HepG2 (cell line): ENCODE results near the gene ATP11A. TPM values are rescaled to one million over a fixed set of nuclear protein-coding genes. Genes with fewer than 3 reads are reported as not detected.

Source experiments
- EP300 ChIP-seq, 3 experiments: sonication (generic) in 1 of 3; formaldehyde crosslinking in 1 of 3; IDR thresholded peaks; 2 replicates each; pipeline versions ENCODE4 v1.5.1 to v1.6.1; 2011 to 2020; ENCODE audit warnings: low read depth in 2 of 3, low read length in 2 of 3, borderline replicate concordance in 1 of 3, improper control_type of control experiment in 1 of 3, mild to moderate bottlenecking in 1 of 3, missing genetic modification reagents in 1 of 3, moderate library complexity in 1 of 3
- ERF ChIP-seq: IDR thresholded peaks from 2 replicates; pipeline ENCODE4 v1.6.1; 2018; ENCODE audit warnings: missing biosample characterization, missing genetic modification reagents
- GPN1 ChIP-seq: sonication (generic); formaldehyde crosslinking; IDR thresholded peaks from 2 replicates; pipeline ENCODE4 v1.5.1; 2020; ENCODE audit warnings: missing genetic modification reagents, borderline replicate concordance
- HMG20A ChIP-seq: IDR thresholded peaks from 2 replicates; pipeline ENCODE4 v1.6.1; 2016; ENCODE audit warnings: borderline replicate concordance
- HNRNPL ChIP-seq: fragments of 200-400 bp; formaldehyde crosslinking; IDR thresholded peaks from 2 replicates; pipeline ENCODE4 v1.6.1; 2017; ENCODE audit warnings: mild to moderate bottlenecking, low read depth, low read length
- KDM5A ChIP-seq: fragments of 200-600 bp; sonication (generic); IDR thresholded peaks from 2 replicates; pipeline ENCODE4 v1.7.0; 2018; ENCODE audit warnings: antibody characterized with exemption, mild to moderate bottlenecking, low read length, borderline replicate concordance
- NFATC3 ChIP-seq: sonication (generic); formaldehyde crosslinking; IDR thresholded peaks from 2 replicates; pipeline ENCODE4 v1.5.1; 2020; ENCODE audit warnings: mild to moderate bottlenecking, missing genetic modification reagents
- NPAS2 ChIP-seq: sonication (generic); formaldehyde crosslinking; IDR thresholded peaks from 2 replicates; pipeline ENCODE4 v1.8.0; 2022; ENCODE audit warnings: mild to moderate bottlenecking, missing genetic modification reagents, borderline replicate concordance
- RAD21 ChIP-seq: fragments of 450-650 bp; formaldehyde crosslinking; IDR thresholded peaks from 2 replicates; pipeline ENCODE4 v1.5.0; 2020; ENCODE audit warnings: mild to moderate bottlenecking
- SP5 ChIP-seq: IDR thresholded peaks from 2 replicates; pipeline ENCODE4 v1.6.1; 2016; ENCODE audit warnings: low read depth, borderline replicate concordance
- SRSF9 ChIP-seq: fragments of 200-400 bp; formaldehyde crosslinking; IDR thresholded peaks from 2 replicates; pipeline ENCODE4 v1.6.1; 2018; ENCODE audit warnings: borderline replicate concordance, mild to moderate bottlenecking, low read depth, low read length; ENCODE audit not compliant: insufficient read depth, poor library complexity, severe bottlenecking
- TGIF2 ChIP-seq: IDR thresholded peaks from 2 replicates; pipeline ENCODE4 v1.6.1; 2016; ENCODE audit warnings: control low read depth, missing compliant biosample characterization
- YEATS4 ChIP-seq: sonication (generic); formaldehyde crosslinking; IDR thresholded peaks from 2 replicates; pipeline ENCODE4 v1.4.0; 2020; ENCODE audit warnings: missing genetic modification reagents, borderline replicate concordance
- ZMYM2 ChIP-seq: sonication (generic); formaldehyde crosslinking; IDR thresholded peaks from 2 replicates; pipeline ENCODE4 v1.8.0; 2022; ENCODE audit warnings: mild to moderate bottlenecking, missing genetic modification reagents
- ZNF292 ChIP-seq: sonication (generic); formaldehyde crosslinking; IDR thresholded peaks from 2 replicates; pipeline ENCODE4 v1.8.1; 2022; ENCODE audit warnings: mild to moderate bottlenecking, low read depth, missing genetic modification reagents, borderline replicate concordance
- ZNF382 ChIP-seq: sonication (generic); formaldehyde crosslinking; IDR thresholded peaks from 2 replicates; pipeline ENCODE4 v1.5.0; 2020; ENCODE audit warnings: missing genetic modification reagents, mild to moderate bottlenecking, borderline replicate concordance
- ZNF670 ChIP-seq: sonication (generic); formaldehyde crosslinking; IDR thresholded peaks from 2 replicates; pipeline ENCODE4 v1.8.0; 2022; ENCODE audit warnings: mild to moderate bottlenecking, missing genetic modification reagents, borderline replicate concordance
- ZNF720 ChIP-seq: sonication (generic); formaldehyde crosslinking; IDR thresholded peaks from 2 replicates; pipeline ENCODE4 v1.4.0; 2020; ENCODE audit warnings: missing genetic modification reagents
- polyA plus RNA-seq, 8 experiments: library from polyadenylated mRNA; depleted of rRNA in 3 of 8; stranded (reverse) in 7 of 8; unstranded in 1 of 8; fragments of >200 nt; fragmentation: Illumina TruSeq in 4 of 8; extraction: Trizol in 4 of 8; gene quantifications; 2 replicates each; pipeline versions ENCODE4 v1.2.1 to v1.2.3, GENCODE V29; 2011 to 2016; ENCODE audit warnings: low read depth in 4 of 8, missing spikeins in 1 of 8, mixed read lengths in 1 of 8; ENCODE audit not compliant: insufficient read depth in 1 of 8
- total RNA-seq, 5 experiments: library from RNA; depleted of rRNA; stranded (reverse); fragments of >200 nt; fragmentation: Illumina TruSeq; extraction: Trizol; gene quantifications; 2 replicates each; pipeline ENCODE4 v1.2.3, GENCODE V29; 2016; ENCODE audit warnings: low read depth in 1 of 5
- TF ChIP-seq, protein P1 (sequence below): sonication (generic); formaldehyde crosslinking; conservative IDR thresholded peaks from 2 replicates; pipeline ENCODE4 v1.8.1; 2023; ENCODE audit warnings: missing genetic modification reagents
- TF ChIP-seq, protein P2 (sequence below): sonication (generic); formaldehyde crosslinking; IDR thresholded peaks from 2 replicates; pipeline ENCODE4 v1.5.1; 2020; ENCODE audit warnings: missing genetic modification reagents, mild to moderate bottlenecking, borderline replicate concordance

Gene ATP11A
- total and polyA plus RNA-seq, 2 of the 13 experiments (the other 11 are each of a cell fraction or from before 2014, with no cell fraction given), result 18.4 to 20.1 TPM

DNA sequence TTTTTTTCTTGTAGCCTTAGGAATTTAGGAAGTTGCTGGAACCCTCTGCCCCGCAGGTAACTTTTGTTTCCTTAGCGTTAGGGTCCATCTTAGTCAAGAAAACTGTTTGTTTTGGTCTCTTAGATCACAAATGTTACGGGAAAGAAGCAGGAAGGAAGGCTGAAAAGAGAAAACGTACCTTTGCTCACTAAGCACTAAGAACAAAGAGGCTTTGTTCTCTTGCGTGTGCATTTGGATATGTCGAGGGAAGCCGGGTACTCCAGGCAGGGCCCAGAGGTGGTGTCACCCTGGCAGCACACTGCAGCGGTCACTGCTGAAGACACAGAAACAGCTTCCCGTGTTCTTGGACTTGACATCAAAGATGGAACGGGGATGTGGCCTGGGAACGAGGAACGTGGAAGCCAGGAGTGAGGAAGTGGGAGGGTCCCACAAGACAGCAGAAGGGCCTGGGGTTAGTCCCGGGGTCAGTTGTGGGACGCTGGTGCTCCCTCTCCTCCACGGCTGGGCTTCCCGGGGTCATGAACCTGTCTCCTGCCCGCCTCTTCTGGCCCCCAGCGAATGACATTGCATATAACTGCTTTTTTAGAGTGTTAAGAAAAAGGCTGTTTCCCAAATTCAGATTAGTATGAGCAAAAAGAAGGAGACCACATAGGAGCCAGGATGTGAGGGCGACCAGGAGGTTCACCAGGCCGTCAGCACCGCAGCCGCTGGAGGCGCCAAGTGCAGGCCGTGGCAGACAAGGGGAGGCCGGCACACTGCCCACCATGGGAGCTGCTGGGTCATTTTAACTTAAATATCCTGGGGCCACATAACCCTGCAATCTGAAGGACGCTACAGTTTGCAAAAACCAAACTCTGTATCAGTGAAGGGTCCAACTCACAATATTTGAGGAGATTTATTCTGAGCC lies 31.6 kb downstream of the ATP11A start (continued):
- TF ChIP-seq SRSF9 (no peak), ZNF382 (CRISPR knock-in tag) (no peak), ZNF720 (CRISPR knock-in tag) (no peak), NPAS2 (no peak), RAD21 (CRISPR knock-in tag) (peak; percentile 15; the same call in 1 of the 2 replicates), HMG20A (CRISPR knock-in tag) (peak; percentile 45; the same call in 1 of the 2 replicates), EP300 (IDR thresholded peaks at IDR 0.05; ENCODE audit: low read depth in 2 of 2, low read length in 2 of 2) (peak in 1 of 2 experiments; percentile 66; a peak in 2 of 4 replicates), EP300 (CRISPR knock-in tag; IDR thresholded peaks at IDR 0.05; ENCODE audit: borderline replicate concordance) (peak; percentile 73; the same call in 1 of the 2 replicates), NFATC3 (CRISPR knock-in tag) (no peak), ERF (peak; percentile 69; the same call in 1 of the 2 replicates), GPN1 (CRISPR knock-in tag) (no peak), HNRNPL (0 out of 2 replicates have a peak, but pooled peaks have one; percentile 31), YEATS4 (CRISPR knock-in tag) (peak; percentile 66; the same call in 1 of the 2 replicates), KDM5A (no peak), TGIF2 (peak; percentile 11; the same call in 1 of the 2 replicates), ZNF670 (no peak), ZMYM2 (CRISPR knock-in tag) (no peak), ZNF292 (peak; percentile 53; the same call in 1 of the 2 replicates), SP5 (peak; percentile 10; the same call in 1 of the 2 replicates)
- TF ChIP-seq, protein P1, sequence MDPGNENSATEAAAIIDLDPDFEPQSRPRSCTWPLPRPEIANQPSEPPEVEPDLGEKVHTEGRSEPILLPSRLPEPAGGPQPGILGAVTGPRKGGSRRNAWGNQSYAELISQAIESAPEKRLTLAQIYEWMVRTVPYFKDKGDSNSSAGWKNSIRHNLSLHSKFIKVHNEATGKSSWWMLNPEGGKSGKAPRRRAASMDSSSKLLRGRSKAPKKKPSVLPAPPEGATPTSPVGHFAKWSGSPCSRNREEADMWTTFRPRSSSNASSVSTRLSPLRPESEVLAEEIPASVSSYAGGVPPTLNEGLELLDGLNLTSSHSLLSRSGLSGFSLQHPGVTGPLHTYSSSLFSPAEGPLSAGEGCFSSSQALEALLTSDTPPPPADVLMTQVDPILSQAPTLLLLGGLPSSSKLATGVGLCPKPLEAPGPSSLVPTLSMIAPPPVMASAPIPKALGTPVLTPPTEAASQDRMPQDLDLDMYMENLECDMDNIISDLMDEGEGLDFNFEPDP (CRISPR knock-in tag), result no peak
- TF ChIP-seq, protein P2, sequence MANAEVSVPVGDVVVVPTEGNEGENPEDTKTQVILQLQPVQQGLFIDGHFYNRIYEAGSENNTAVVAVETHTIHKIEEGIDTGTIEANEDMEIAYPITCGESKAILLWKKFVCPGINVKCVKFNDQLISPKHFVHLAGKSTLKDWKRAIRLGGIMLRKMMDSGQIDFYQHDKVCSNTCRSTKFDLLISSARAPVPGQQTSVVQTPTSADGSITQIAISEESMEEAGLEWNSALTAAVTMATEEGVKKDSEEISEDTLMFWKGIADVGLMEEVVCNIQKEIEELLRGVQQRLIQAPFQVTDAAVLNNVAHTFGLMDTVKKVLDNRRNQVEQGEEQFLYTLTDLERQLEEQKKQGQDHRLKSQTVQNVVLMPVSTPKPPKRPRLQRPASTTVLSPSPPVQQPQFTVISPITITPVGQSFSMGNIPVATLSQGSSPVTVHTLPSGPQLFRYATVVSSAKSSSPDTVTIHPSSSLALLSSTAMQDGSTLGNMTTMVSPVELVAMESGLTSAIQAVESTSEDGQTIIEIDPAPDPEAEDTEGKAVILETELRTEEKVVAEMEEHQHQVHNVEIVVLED, result no peak
- TF ChIP-seq, all 625 proteins: peak for 121
